Measurements from ENCODE around the gene RMI2.
"Not testable (repeated sequence)": the region's sequence is repeated elsewhere in the genome, so short reads cannot be mapped to it uniquely, and the experiment has no call there.

The RMI2 gene

GRCh38 chr16:11345040-11345862 lies at the start of gene RMI2:
Gene RMI2 (plus strand): TSS chr16:11345459. CDS start chr16:11345472, 13 bp downstream.
- DNase-seq, result peak; percentile 96

DNA sequence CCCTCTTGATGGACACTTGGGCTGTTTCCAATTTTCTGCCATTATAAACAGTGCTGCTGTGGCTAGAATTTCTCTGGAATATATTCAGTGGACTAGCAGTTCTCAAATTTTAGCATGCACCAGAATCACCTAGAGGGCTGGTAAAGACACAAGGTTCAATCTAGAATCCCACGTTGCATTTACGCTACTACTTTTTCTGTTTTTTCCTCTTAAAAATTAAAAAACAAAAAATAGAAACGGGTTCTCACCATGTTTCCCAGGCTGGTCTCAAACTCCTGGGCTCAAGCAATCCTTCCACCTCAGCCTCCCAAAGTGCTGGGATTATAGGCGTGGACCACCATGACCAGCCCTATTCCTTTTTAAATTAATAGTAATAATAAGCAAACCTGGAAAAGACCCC lies 49.6 kb upstream of the RMI2 start:
- DNase-seq, result no peak

GRCh38 chr16:11296351-11296705 lies 48.9 kb upstream of the RMI2 start:
- no peak for DNase-seq

DNA sequence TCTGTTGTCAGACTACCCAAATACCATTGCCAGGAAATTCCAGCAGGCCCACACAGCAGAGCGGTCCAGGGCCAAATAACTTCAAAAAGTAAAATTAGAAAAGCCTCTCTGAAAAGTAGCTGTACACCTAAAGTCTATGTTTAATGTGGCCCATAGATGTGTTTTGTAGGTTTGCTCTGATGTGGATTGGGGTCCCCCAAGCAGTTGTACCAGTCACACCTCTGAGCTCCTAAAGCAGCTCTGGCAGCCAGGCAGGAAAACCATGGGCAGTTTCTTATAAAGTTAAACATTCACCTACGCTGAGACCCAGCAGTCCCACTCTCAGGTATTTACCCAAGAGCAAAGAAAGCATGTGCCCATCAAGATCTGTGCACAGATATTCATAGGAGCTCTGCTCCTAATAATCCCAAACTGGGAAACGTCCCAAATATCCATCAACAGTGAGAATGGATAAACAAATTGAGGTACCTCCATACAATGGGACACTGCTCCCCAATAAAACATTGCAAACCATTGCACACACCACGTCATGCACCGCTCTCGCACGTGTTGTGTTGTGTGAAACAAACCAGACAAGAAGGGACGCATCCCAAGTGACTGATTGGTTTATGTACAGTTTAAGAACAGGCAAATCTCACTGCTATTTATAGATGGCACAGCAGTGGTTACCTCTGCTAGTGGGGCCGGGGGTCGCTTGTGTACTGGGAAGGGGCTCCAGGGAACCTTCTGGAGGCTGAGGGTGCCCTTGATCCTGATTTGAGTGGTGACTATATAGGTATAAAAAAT lies 48.4 kb upstream of the RMI2 start:
- DNase-seq, result no peak

DNA sequence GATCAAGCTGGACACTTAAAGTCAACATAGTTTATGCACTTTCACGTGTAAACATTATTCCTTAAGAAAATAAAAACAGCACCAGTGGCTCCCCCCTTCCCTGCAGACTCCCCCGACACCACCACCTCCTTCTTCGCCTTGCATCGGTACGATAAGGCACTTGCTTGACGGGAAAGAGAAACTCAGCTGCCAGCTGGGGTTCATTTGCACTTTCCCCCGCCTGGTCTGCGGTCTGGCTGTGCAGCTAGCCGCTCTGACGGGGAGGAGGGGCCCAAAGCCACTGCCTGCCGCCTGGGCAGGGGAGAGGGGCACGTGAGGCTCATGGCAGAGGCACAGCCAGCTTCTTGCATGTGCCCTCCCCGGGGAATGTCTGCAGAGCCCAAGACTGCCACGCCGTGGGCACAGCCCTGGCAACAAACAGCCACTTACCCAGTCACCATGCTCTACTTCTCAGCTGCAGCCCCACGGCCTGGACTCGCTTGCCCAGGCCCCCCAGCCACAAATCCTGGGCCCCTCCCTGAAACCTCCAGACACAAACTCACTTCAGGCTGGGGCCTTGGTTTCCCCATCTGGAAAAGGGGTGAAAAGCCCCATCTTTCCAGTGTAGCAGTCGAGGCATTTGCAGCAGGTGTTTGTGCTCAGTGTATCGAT lies 47.6 kb upstream of the RMI2 start:
- DNase-seq, result peak; percentile 66

DNA sequence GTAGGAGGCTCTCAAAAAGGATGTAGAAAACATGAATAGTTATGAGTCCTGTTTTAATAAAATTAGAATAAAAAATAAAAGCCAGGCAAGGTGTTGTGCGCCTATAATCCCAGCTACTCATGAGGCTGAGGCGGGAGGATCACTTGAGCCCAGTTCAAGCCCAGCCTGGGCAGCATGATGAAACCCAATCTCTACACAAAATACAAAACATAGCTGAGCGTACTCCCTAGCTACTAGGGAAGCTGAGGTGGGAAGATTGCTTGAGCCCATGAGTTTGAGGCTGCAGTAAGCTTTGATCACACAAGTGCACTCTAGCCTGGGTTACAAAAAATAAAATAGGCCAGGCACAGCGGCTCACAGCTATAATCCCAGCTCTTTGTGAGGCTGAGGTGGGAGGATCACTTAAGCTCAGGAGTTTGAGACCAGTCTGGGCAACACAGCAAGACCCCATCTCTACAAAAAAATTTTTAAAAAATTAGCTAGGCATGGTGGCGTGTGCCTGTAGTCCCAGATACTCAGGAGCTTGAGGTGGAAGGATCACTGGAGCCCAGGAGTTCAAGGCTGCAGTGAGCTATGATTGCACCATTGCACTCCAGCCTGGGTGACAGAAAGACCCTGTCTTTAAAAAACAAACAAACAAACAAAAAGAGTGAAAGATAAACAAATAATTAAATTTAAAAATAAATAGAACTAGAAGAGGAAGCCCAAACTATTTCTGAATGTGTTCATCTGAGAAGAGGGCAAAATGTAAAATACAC lies 46.9 kb upstream of the RMI2 start:
- DNase-seq, result no peak

DNA sequence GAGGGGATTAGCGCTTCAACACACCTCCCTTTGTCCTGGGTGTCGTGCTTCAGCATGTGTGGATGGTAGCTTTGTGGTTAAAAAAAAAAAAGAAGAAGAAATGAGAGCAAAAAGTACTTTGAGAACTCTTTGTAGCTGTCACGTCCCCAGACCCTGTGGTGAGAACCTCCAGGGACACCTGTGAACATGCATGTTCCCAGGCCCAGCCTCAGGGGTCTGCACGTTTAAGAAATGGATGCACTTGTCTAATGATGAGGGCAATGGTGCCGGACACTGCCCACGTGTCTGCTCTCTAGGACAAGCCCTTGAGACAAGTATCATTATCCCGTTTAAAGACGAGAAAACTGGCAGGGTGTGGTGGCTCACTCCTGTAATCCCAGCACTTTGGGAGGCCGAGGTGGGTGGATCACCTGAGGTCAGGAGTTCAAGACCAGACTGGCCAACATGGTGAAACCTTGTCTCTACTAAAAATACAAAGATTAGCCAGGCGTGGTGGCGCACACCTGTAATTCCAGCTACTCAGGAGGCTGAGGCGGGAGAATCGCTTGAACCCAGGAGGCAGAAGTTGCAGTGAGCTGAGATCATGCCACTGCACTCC lies 46.2 kb upstream of the RMI2 start:
- DNase-seq, result not testable (repeated sequence)

GRCh38 chr16:11299865-11300559 lies 45.2 kb upstream of the RMI2 start:
- DNase-seq, result no peak

DNA sequence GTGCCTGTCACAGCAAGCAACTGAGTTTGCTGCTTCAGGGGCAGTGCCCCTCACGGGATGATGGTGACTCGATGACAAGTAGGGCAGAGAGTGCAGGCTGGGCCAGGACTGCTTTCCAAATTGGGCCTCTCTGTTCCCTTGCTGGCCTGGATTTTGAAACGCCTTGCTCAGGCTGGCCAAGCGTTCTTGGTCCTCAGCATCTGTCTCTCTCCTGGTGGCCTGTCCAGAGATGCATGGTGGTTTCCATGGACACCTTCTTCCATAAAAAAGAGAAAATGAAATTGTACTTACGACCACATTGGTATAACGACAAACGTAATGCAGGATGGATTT lies 44.7 kb upstream of the RMI2 start:
- no peak for DNase-seq

GRCh38 chr16:11301645-11302501 lies 43.4 kb upstream of the RMI2 start:
- no peak for DNase-seq

- no peak for DNase-seq
Measured at GRCh38 chr16:11302977-11303376, 42.3 kb upstream of the RMI2 start.

GRCh38 chr16:11303405-11304138 lies 41.7 kb upstream of the RMI2 start:
- no peak for DNase-seq

- DNase-seq, result no peak
Measured at GRCh38 chr16:11306381-11306780, 38.9 kb upstream of the RMI2 start.

DNA sequence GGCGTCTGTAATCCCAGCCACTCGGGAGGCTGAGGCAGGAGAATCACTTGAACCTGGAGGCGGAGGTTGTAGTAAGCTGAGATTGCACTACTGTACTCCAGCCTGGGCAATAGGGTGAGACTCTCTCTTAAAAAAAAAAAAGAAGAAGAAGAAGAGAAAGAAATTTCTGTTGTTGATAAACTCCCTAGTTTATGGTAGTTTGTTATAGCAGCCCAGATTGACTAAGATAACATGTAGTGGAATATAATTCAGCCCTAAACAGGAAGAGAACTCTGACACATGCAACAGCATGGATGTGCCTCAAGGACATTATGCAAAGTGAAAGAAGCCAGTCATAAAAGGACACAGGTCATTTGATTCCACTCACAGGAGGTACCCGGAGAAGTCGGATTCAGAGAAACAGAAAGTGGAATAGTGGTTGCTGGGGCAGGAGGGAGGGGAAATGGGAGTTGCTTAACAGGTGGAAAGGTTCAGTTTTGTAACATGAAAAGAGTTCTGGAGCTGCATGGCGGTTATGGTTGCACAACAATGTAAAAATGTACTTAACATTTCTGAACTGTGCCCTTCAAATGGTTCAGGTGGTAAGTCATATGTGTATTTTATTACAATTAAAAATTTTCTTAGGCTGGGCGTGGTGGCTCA lies 38.1 kb upstream of the RMI2 start:
- DNase-seq, result no peak

DNA sequence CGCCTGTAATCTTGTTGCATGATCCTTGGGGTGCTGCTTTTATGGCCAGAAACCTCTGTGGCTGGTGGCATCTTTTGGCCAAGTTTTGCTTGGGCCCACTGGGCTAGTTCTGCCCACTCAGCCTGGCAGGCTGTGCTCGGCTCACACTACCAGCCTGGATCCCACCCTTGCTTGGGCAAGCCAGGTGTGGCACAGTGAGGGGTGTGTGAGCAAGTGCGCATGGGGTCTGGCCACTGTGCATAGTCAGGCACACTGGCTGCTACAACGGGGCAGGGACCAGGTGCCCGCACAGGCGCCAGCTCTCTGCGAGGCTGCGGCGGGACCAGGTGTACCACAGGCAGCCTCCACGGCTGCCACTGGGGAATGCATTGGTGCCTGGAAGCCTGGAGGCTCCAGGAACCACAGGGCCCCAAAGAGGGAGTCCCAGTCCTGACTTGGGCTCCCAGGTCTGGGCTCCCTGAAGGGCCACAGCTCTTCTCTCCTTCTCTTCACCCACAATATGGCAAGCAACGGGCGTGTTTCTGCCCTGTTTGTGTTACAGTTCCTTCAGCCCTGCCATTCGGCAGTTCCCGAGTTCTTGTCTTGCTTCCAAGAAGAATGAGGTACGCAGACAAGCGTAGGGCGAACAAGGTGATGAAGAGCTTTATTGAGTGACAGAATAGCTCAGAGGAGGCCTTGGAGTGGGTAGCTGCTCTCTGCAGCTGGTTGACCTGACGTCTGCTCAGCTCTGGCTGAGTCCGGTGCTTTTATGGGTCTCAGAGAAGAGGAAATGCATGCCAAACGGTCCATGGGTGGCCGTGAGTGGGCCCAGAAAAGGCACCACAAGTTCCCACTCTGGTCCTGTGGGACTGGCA lies 37.4 kb upstream of the RMI2 start:
- no peak for DNase-seq

DNA sequence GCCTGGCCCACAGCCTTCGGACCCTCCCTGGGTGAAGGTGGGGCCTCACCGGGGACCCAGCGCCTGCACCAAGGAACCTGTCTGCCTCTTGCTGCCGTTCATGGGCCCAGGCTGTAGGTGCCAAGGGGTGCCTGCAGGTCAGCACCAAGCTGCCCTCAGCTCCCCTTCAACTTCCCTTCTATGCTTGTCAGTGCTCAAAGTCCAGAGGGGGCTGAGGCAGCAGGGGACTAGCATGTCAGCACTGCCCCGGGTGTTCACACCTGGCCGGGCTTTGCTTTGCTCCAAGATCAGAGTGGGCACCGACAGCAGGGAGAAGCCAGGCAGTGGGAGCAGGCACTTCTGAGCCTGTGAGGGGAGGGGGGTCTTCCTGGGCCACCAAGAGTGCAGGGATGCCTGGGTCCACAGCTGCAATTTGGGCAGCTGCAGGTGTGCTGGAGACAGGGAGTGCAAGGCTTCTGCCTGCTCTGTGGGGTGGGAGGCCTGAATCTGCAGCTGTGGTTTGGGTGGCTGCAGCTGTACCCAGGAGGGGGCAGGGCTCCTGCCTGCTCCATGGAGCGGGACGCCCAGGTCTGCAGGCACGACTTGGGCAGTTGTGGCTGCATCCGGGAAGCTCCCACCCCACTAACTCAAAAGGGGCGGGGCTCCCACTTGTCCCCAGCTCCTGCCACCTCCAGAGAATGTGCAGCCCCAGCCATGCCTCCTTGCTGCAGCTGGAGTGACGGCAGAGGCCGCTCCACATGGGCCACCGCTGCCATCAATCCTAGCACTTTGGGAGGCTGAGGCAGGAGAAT lies 36.6 kb upstream of the RMI2 start:
- no peak for DNase-seq

GRCh38 chr16:11309895-11310633 lies 35.2 kb upstream of the RMI2 start:
- DNase-seq, result peak; percentile 42
